HCT116 (cell line): ENCODE measurements around the gene RCE1. TPM values are rescaled to one million over a fixed set of nuclear protein-coding genes. Genes with fewer than 3 reads are reported as not detected.

ENCODE experiments used
- ATAC-seq: fragments of 200-7000 bp; cut with Tn5 transposase; 2 replicates; pipeline ENCODE4 v1.9.1; 2020; ENCODE audit warnings: mild to moderate bottlenecking, moderate library complexity
- BruUV-seq: library from RNA; stranded (reverse); fragments of 400-500 nt; replicated peaks from 2 replicates; lab custom pipeline; 2021; lab: Mats Ljungman, UMichigan
- CTCF ChIA-PET: fragments of 300-600 bp; sonication (Branson Sonifier 250); formaldehyde crosslinking; loops from one replicate; lab custom pipeline; 2021; ENCODE audit warnings: antibody characterized with exemption; lab: Charles Lee
- POLR2A ChIA-PET: fragments of 300-600, 350-600 bp; sonication (Branson Sonifier 250); formaldehyde crosslinking; loops from one replicate; lab custom pipeline; 2021; ENCODE audit warnings: antibody characterized with exemption; lab: Charles Lee
- RAD21 ChIA-PET, 2 experiments: fragments of 300-600 bp; sonication (Branson Sonifier 250); formaldehyde crosslinking; loops; one replicate each; lab custom pipeline; 2023; ENCODE audit warnings: low total read pairs in 2 of 2; ENCODE audit not compliant: uncharacterized antibody in 2 of 2, unreplicated experiment in 2 of 2, low non-redundant PET in 1 of 2; lab: Charles Lee
- DNase-seq: peaks from one replicate; pipeline ENCODE4 v3.0.0-alpha.2; 2010; ENCODE audit warnings: low read depth, low spot score
- H2AFZ ChIP-seq: fragments of 200-600 bp; shearing (Covaris generic), sonication (generic); 2 replicates; pipeline ENCODE4 v1.6.1; 2017; ENCODE audit warnings: low read depth, mixed run types, mixed read lengths, antibody characterized with exemption, low read length; ENCODE audit not compliant: poor library complexity, severe bottlenecking
- H3K27ac ChIP-seq: 2 replicates; pipeline ENCODE4 v1.5.1; 2012; ENCODE audit warnings: low read depth, low read length
- H3K27me3 ChIP-seq: fragments of 200-600 bp; sonication (generic); 2 replicates; pipeline ENCODE4 v1.6.1; 2016; ENCODE audit warnings: mixed run types, low read length, mixed read lengths; ENCODE audit not compliant: insufficient read depth
- H3K36me3 ChIP-seq, 2 experiments: fragments of 200-500 bp in 1 of 2; fragments of 200-600 bp in 1 of 2; sonication (Bioruptor generic) in 1 of 2; sonication (generic) in 1 of 2; 2 replicates each; pipeline versions ENCODE4 v1.5.1 to v1.6.1; 2014 to 2016; ENCODE audit warnings: low read length in 2 of 2, inconsistent platforms in 1 of 2, mixed read lengths in 1 of 2, mixed run types in 1 of 2; ENCODE audit not compliant: insufficient read depth in 2 of 2, control insufficient read depth in 1 of 2
- H3K4me1 ChIP-seq, 2 experiments: fragments of 200-600 bp in 1 of 2; sonication (generic) in 1 of 2; 2 replicates each; pipeline versions ENCODE4 v1.5.1 to v1.6.1; 2012 to 2017; ENCODE audit warnings: low read length in 2 of 2, inconsistent platforms in 1 of 2, mild to moderate bottlenecking in 1 of 2, mixed read lengths in 1 of 2, mixed run types in 1 of 2, moderate library complexity in 1 of 2; ENCODE audit not compliant: insufficient read depth in 2 of 2, control insufficient read depth in 1 of 2
- H3K4me2 ChIP-seq: fragments of 200-600 bp; sonication (generic); 2 replicates; pipeline ENCODE4 v1.6.1; 2017; ENCODE audit warnings: mixed run types, low read length, mixed read lengths
- H3K4me3 ChIP-seq, 2 experiments: fragments of 200-600 bp in 1 of 2; sonication (generic) in 1 of 2; replicated peaks in 1 of 2; 2 replicates each; pipeline ENCODE4 v1.5.1; 2011 to 2016; ENCODE audit warnings: low read length in 2 of 2, control low read depth in 1 of 2, low read depth in 1 of 2, mild to moderate bottlenecking in 1 of 2, mixed read lengths in 1 of 2, mixed run types in 1 of 2
- H3K79me2 ChIP-seq: fragments of 200-600 bp; sonication (generic); 2 replicates; pipeline ENCODE4 v1.6.1; 2017; ENCODE audit warnings: mild to moderate bottlenecking, mixed run types, low read length, moderate library complexity, mixed read lengths; ENCODE audit not compliant: insufficient read depth
- H3K9ac ChIP-seq: fragments of 200-600 bp; sonication (generic); 2 replicates; pipeline ENCODE4 v1.6.1; 2016; ENCODE audit warnings: low read length, mixed read lengths
- H3K9me2 ChIP-seq: fragments of 200-600 bp; sonication (generic), shearing (Covaris generic); 2 replicates; pipeline ENCODE4 v1.6.1; 2017; ENCODE audit warnings: mixed run types, mild to moderate bottlenecking, moderate library complexity; ENCODE audit not compliant: insufficient read depth
- H3K9me3 ChIP-seq, 2 experiments: fragments of 200-500 bp in 1 of 2; fragments of 200-600 bp in 1 of 2; sonication (Bioruptor generic) in 1 of 2; sonication (generic) in 1 of 2; 2 replicates each; pipeline ENCODE4 v1.6.1; 2014 to 2017; ENCODE audit warnings: low read length in 2 of 2, mixed read lengths in 2 of 2, inconsistent platforms in 1 of 2, low read depth in 1 of 2, mild to moderate bottlenecking in 1 of 2, mixed run types in 1 of 2, moderate library complexity in 1 of 2; ENCODE audit not compliant: control insufficient read depth in 1 of 2, insufficient read depth in 1 of 2
- H4K20me1 ChIP-seq: fragments of 200-600 bp; sonication (generic), shearing (Covaris generic); 2 replicates; pipeline ENCODE4 v1.6.1; 2017; ENCODE audit warnings: mixed run types, mild to moderate bottlenecking, moderate library complexity; ENCODE audit not compliant: insufficient read depth
- EGR1 ChIP-seq: IDR thresholded peaks from 2 replicates; pipeline ENCODE4 v1.6.1; 2012; ENCODE audit warnings: low read depth
- EZH2 ChIP-seq: fragments of 200-600 bp; sonication (generic); IDR thresholded peaks from 2 replicates; pipeline ENCODE4 v1.6.1; 2017; ENCODE audit warnings: antibody characterized with exemption, mixed run types
- EZH2phosphoT487 ChIP-seq: fragments of 200-600 bp; IDR thresholded peaks from 2 replicates; pipeline ENCODE4 v1.6.1; 2018; ENCODE audit warnings: antibody characterized with exemption, borderline replicate concordance
- POLR2AphosphoS5 ChIP-seq: IDR thresholded peaks from 2 replicates; pipeline ENCODE4 v1.6.1; 2011; ENCODE audit warnings: mild to moderate bottlenecking, low read depth, low read length, moderate library complexity
- RAD21 ChIP-seq: IDR thresholded peaks from 2 replicates; pipeline ENCODE4 v1.6.1; 2012; ENCODE audit warnings: low read depth, mild to moderate bottlenecking
- SIN3A ChIP-seq: IDR thresholded peaks from 2 replicates; pipeline ENCODE4 v1.6.1; 2012; ENCODE audit warnings: low read depth
- SP1 ChIP-seq: IDR thresholded peaks from 2 replicates; pipeline ENCODE4 v1.6.1; 2012; ENCODE audit warnings: low read depth
- SRF ChIP-seq: IDR thresholded peaks from 2 replicates; pipeline ENCODE4 v1.6.1; 2012; ENCODE audit warnings: low read depth
- ZNF274 ChIP-seq: fragments of 200-500 bp; sonication (Bioruptor generic); IDR thresholded peaks from 2 replicates; pipeline ENCODE4 v1.6.1; 2014; ENCODE audit warnings: mild to moderate bottlenecking, low read depth, low read length, inconsistent platforms
- intact Hi-C: fragments of 100-400 bp; cut with micrococcal nuclease; formaldehyde crosslinking; loops from 2 replicates; pipeline ENCODE4 v1.10.0; 2022
- total RNA-seq: library from RNA; stranded (reverse); gene quantifications from one replicate; pipeline ENCODE4 v1.2.1, GENCODE V29; 2021; ENCODE audit not compliant: unreplicated experiment
- TF ChIP-seq, protein P1 (sequence below), 3 experiments: fragments of 200-600 bp in 1 of 3; sonication (generic) in 1 of 3; IDR thresholded peaks in 2 of 3; conservative IDR thresholded peaks in 1 of 3; 2 replicates each; pipeline ENCODE4 v1.5.1; 2012 to 2017; ENCODE audit warnings: low read depth in 2 of 3, low read length in 2 of 3, antibody characterized with exemption in 1 of 3, borderline replicate concordance in 1 of 3, control low read depth in 1 of 3, mild to moderate bottlenecking in 1 of 3, mixed read lengths in 1 of 3, mixed run types in 1 of 3, moderate library complexity in 1 of 3; ENCODE audit not compliant: insufficient read depth in 1 of 3
- TF ChIP-seq, protein P2 (sequence below): IDR thresholded peaks from 2 replicates; pipeline ENCODE4 v1.6.1; 2012; ENCODE audit warnings: low read depth
- TF ChIP-seq, protein P3 (sequence below): IDR thresholded peaks from 2 replicates; pipeline ENCODE4 v1.6.1; 2012

RCE1 gene
- total RNA-seq, 1 experiment from 2014 or later = 35.3 TPM

DNA sequence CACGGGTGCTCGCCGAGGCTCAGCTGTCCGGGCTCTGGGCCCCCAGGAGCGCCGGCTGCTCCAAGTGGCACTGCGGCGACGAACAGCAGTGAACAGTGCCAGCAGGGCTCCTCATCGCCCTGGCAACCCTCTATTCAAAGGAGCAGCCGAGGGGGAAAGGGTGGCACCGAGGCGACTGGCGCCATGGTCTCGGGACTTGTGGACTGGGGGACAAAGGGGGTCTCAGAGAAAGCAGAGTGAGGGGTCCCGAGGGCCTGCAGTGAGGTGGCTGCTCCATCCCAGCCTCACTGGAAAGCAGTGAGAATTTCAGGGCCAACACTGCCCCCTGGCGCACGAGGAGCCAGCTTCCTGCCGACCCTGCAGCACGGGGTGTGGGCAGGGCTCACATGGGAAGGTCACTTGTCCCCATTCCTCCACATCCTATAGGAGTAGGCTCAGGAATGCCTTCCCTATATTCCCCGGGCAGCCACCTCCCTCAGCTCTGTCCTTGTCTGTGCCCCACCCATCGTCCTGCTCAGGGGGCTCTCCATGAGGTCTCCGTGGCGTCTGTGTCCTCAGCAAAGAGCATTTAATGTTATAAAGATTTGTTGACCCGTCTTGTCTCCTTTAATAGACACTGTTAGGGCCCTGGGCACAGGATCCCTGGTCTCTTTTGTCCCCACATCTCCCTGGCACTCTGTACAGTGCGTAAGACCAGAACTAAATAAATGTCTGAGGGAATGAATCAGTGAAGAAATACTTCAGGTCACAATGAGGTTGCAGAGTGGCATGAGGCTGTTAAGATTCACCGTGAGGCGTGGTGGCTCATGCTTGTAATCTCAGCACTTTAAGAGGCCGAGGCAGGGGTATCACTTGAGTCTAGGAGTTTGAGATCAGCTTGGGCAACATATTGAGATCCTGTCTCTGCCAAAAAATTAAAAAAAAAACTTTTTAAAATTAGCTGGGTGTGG is 40.0 kb downstream of the RCE1 start (continued):
- TF ChIP-seq, protein P1, sequence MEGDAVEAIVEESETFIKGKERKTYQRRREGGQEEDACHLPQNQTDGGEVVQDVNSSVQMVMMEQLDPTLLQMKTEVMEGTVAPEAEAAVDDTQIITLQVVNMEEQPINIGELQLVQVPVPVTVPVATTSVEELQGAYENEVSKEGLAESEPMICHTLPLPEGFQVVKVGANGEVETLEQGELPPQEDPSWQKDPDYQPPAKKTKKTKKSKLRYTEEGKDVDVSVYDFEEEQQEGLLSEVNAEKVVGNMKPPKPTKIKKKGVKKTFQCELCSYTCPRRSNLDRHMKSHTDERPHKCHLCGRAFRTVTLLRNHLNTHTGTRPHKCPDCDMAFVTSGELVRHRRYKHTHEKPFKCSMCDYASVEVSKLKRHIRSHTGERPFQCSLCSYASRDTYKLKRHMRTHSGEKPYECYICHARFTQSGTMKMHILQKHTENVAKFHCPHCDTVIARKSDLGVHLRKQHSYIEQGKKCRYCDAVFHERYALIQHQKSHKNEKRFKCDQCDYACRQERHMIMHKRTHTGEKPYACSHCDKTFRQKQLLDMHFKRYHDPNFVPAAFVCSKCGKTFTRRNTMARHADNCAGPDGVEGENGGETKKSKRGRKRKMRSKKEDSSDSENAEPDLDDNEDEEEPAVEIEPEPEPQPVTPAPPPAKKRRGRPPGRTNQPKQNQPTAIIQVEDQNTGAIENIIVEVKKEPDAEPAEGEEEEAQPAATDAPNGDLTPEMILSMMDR (IDR thresholded peaks at IDR 0.05 in 2 of 3, conservative IDR thresholded peaks at IDR 0.05 in 1 of 3; ENCODE audit: borderline replicate concordance in 1 of 3, insufficient read depth in 1 of 3, low read depth in 2 of 3, low read length in 2 of 3) = peak in 2 of 3 experiments; percentile 80 to 85; a peak in 4 of 6 replicates
- no peak for TF ChIP-seq SIN3A
- no peak for TF ChIP-seq SRF
- TF ChIP-seq SP1 = no peak
- no peak for TF ChIP-seq EZH2phosphoT487
- no peak for TF ChIP-seq EZH2
- no peak for TF ChIP-seq EGR1

DNA sequence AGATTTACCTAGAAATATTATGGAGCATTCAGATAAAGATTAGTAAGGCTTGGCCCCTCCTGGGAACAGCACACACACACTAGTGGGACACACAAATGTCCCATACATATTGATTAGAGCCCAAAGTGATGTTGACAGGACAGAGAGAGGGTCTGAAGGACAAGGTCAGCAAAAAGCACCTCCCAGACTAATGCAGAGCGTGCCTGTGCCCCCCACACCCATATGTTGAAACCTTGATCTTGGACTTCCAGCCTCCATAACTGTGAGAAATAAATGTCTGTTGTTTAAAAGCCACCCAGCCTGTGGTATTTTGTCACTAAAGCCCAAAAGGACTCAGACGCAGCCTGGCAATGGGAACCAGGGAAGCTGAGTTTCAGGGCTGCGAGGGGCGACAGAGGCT is 41.2 kb downstream of the RCE1 start:
- Histone ChIP-seq H3K4me3 (no peak overlapping the region), H3K36me3 (no peaks in the 10 kb centered on the region), H3K79me2 (no peaks in the 10 kb centered on the region), H3K4me1 (peaks cover 87 to 91% of the 10 kb centered on the region in 2 experiments), H3K27me3 (no peaks in the 10 kb centered on the region), H2AFZ (no peak overlapping the region), H3K27ac (no peak overlapping the region), H4K20me1 (no peaks in the 10 kb centered on the region), H3K4me2 (peak overlapping the region; percentile 84; the same call in 1 of the 2 replicates), H3K9me2 (no peaks in the 10 kb centered on the region), H3K9me3 (no peaks in the 10 kb centered on the region), H3K9ac (no peak overlapping the region)
- CTCF ChIA-PET = interaction anchor here (3.5 kb wide), 1 partner anchor 8 kb away, joined by 17 read pairs; no protein-coding TSS in a partner anchor
- ATAC-seq (no peak), DNase-seq (no peak)
- RAD21 ChIA-PET = interaction anchor here in 1 of 2 experiments (0.7 kb wide), 1 partner anchor 59 kb away, joined by 3 read pairs; no protein-coding TSS in a partner anchor
- no peak for TF ChIP-seq ZNF274
- TF ChIP-seq, protein P2, sequence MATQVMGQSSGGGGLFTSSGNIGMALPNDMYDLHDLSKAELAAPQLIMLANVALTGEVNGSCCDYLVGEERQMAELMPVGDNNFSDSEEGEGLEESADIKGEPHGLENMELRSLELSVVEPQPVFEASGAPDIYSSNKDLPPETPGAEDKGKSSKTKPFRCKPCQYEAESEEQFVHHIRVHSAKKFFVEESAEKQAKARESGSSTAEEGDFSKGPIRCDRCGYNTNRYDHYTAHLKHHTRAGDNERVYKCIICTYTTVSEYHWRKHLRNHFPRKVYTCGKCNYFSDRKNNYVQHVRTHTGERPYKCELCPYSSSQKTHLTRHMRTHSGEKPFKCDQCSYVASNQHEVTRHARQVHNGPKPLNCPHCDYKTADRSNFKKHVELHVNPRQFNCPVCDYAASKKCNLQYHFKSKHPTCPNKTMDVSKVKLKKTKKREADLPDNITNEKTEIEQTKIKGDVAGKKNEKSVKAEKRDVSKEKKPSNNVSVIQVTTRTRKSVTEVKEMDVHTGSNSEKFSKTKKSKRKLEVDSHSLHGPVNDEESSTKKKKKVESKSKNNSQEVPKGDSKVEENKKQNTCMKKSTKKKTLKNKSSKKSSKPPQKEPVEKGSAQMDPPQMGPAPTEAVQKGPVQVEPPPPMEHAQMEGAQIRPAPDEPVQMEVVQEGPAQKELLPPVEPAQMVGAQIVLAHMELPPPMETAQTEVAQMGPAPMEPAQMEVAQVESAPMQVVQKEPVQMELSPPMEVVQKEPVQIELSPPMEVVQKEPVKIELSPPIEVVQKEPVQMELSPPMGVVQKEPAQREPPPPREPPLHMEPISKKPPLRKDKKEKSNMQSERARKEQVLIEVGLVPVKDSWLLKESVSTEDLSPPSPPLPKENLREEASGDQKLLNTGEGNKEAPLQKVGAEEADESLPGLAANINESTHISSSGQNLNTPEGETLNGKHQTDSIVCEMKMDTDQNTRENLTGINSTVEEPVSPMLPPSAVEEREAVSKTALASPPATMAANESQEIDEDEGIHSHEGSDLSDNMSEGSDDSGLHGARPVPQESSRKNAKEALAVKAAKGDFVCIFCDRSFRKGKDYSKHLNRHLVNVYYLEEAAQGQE = no peak
- TF ChIP-seq SRF = no peak
- TF ChIP-seq POLR2AphosphoS5 = no peak
- no peak for TF ChIP-seq RAD21
- TF ChIP-seq, protein P3, sequence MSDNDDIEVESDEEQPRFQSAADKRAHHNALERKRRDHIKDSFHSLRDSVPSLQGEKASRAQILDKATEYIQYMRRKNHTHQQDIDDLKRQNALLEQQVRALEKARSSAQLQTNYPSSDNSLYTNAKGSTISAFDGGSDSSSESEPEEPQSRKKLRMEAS = no peak
- BruUV-seq = no TSS peak
- POLR2A ChIA-PET = no interaction called here
- intact Hi-C loops = loop anchor here (5.0 to 10.0 kb wide), 2 partner anchors 70 to 138 kb away; partner anchors contain the start of genes PC and SYT12
